Uterus (tissue), 2 donors: ENCODE data around the gene TAS2R60.

Experiments
- CTCF ChIP-seq, 4 experiments: fragments of 200-600 bp in 2 of 4; fragments of 450-650 bp in 2 of 4; sonication (generic) in 2 of 4; IDR thresholded peaks; one replicate each; pipeline ENCODE4 v1.5.1; 2016 to 2019; ENCODE audit warnings: antibody characterized with exemption in 4 of 4, mild to moderate bottlenecking in 2 of 4, moderate library complexity in 1 of 4
- POLR2A ChIP-seq, 2 donors: fragments of 450-650 bp; IDR thresholded peaks; one replicate each; pipeline ENCODE4 v1.6.1; 2016; ENCODE audit warnings: antibody characterized with exemption in 2 of 2, mild to moderate bottlenecking in 1 of 2, moderate library complexity in 1 of 2

- TF ChIP-seq CTCF (IDR thresholded peaks at IDR 0.05), result no peak
- no peak for TF ChIP-seq POLR2A (IDR thresholded peaks at IDR 0.05)
Measured at GRCh38 chr7:143479055-143479766, 36.0 kb downstream of the TAS2R60 start.
